HepG2 (cell line): ENCODE measurements around the gene THRSP. TPM values are rescaled to one million over a fixed set of nuclear protein-coding genes. Genes with fewer than 3 reads are reported as not detected.

Experiments used
- ATRX ChIP-seq: sonication (generic); formaldehyde crosslinking; IDR thresholded peaks from 2 replicates; pipeline ENCODE4 v1.4.0; 2020; ENCODE audit warnings: missing genetic modification reagents, borderline replicate concordance
- CC2D1A ChIP-seq: sonication (generic); formaldehyde crosslinking; IDR thresholded peaks from 2 replicates; pipeline ENCODE4 v1.8.1; 2023; ENCODE audit warnings: mild to moderate bottlenecking, missing genetic modification reagents
- ELF3 ChIP-seq: IDR thresholded peaks from 2 replicates; pipeline ENCODE4 v1.6.1; 2016; ENCODE audit warnings: missing genetic modification reagents, missing compliant biosample characterization
- ELF4 ChIP-seq: sonication (generic); formaldehyde crosslinking; IDR thresholded peaks from 2 replicates; pipeline ENCODE4 v1.5.0; 2020; ENCODE audit warnings: missing genetic modification reagents, mild to moderate bottlenecking, moderate library complexity, borderline replicate concordance
- FOXA3 ChIP-seq: IDR thresholded peaks from 2 replicates; pipeline ENCODE4 v1.6.1; 2016; ENCODE audit warnings: missing genetic modification reagents, missing compliant biosample characterization
- GLMP ChIP-seq: sonication (generic); formaldehyde crosslinking; IDR thresholded peaks from 2 replicates; pipeline ENCODE4 v1.9.0; 2021; ENCODE audit warnings: missing genetic modification reagents, mild to moderate bottlenecking, borderline replicate concordance
- HNF1A ChIP-seq, 2 experiments: sonication (generic) in 1 of 2; formaldehyde crosslinking in 1 of 2; IDR thresholded peaks; 2 replicates each; pipeline versions ENCODE4 v1.4.0 to v1.6.1; 2016 to 2020; ENCODE audit warnings: borderline replicate concordance in 1 of 2, low read depth in 1 of 2, mild to moderate bottlenecking in 1 of 2, missing genetic modification reagents in 1 of 2
- IRF2 ChIP-seq: IDR thresholded peaks from 2 replicates; pipeline ENCODE4 v1.6.1; 2018; ENCODE audit warnings: missing genetic modification reagents, missing compliant biosample characterization
- KLF16 ChIP-seq, 2 experiments: sonication (generic) in 1 of 2; formaldehyde crosslinking in 1 of 2; IDR thresholded peaks; 2 replicates each; pipeline versions ENCODE4 v1.6.1 to v1.8.0; 2016 to 2023; ENCODE audit warnings: missing genetic modification reagents in 2 of 2, missing compliant biosample characterization in 1 of 2
- KLF6 ChIP-seq: IDR thresholded peaks from 2 replicates; pipeline ENCODE4 v1.8.0; 2016; ENCODE audit warnings: missing biosample characterization, missing genetic modification reagents
- KMT2B ChIP-seq: IDR thresholded peaks from 2 replicates; pipeline ENCODE4 v1.6.1; 2016; ENCODE audit warnings: missing genetic modification reagents, missing compliant biosample characterization
- NCOA2 ChIP-seq: sonication (generic); formaldehyde crosslinking; IDR thresholded peaks from 2 replicates; pipeline ENCODE4 v1.8.0; 2022; ENCODE audit warnings: inconsistent platforms
- SIN3A ChIP-seq: IDR thresholded peaks from 2 replicates; pipeline ENCODE4 v1.6.1; 2011; ENCODE audit warnings: low read depth, mild to moderate bottlenecking, control low read depth, low read length, borderline replicate concordance
- SMAD3 ChIP-seq: sonication (generic); formaldehyde crosslinking; IDR thresholded peaks from 2 replicates; pipeline ENCODE4 v1.4.0; 2020; ENCODE audit warnings: missing genetic modification reagents
- SOX6 ChIP-seq, 2 experiments: fragments of 450-650 bp in 1 of 2; sonication (generic) in 1 of 2; formaldehyde crosslinking in 1 of 2; IDR thresholded peaks; 2 replicates each; pipeline versions ENCODE4 v1.4.0 to v1.6.1; 2017 to 2020; ENCODE audit warnings: antibody characterized with exemption in 1 of 2, mild to moderate bottlenecking in 1 of 2, missing genetic modification reagents in 1 of 2
- SRF ChIP-seq: IDR thresholded peaks from 2 replicates; pipeline ENCODE4 v1.6.1; 2011; ENCODE audit warnings: mild to moderate bottlenecking, low read depth, low read length, moderate library complexity
- TBX3 ChIP-seq: fragments of 450-650 bp; IDR thresholded peaks from 2 replicates; pipeline ENCODE4 v1.6.1; 2017; ENCODE audit warnings: antibody characterized with exemption, mild to moderate bottlenecking, inconsistent platforms, borderline replicate concordance
- THAP11 ChIP-seq: IDR thresholded peaks from 2 replicates; pipeline ENCODE4 v1.6.1; 2016; ENCODE audit warnings: missing biosample characterization, missing genetic modification reagents
- YEATS2 ChIP-seq: sonication (generic); formaldehyde crosslinking; IDR thresholded peaks from 2 replicates; pipeline ENCODE4 v1.4.0; 2020; ENCODE audit warnings: missing genetic modification reagents, borderline replicate concordance
- ZMYM4 ChIP-seq: sonication (generic); formaldehyde crosslinking; IDR thresholded peaks from 2 replicates; pipeline ENCODE4 v1.8.1; 2023; ENCODE audit warnings: mild to moderate bottlenecking, missing genetic modification reagents
- ZNF317 ChIP-seq: sonication (generic); formaldehyde crosslinking; IDR thresholded peaks from 2 replicates; pipeline ENCODE4 v1.5.0; 2020; ENCODE audit warnings: mild to moderate bottlenecking, missing genetic modification reagents
- ZNF333 ChIP-seq: sonication (generic); formaldehyde crosslinking; IDR thresholded peaks from 2 replicates; pipeline ENCODE4 v1.4.0; 2020; ENCODE audit warnings: mild to moderate bottlenecking, missing genetic modification reagents, borderline replicate concordance
- ZNF841 ChIP-seq: sonication (generic); formaldehyde crosslinking; IDR thresholded peaks from 2 replicates; pipeline ENCODE4 v1.8.1; 2023; ENCODE audit warnings: missing genetic modification reagents, borderline replicate concordance
- polyA plus RNA-seq, 8 experiments: library from polyadenylated mRNA; depleted of rRNA in 3 of 8; stranded (reverse) in 7 of 8; unstranded in 1 of 8; fragments of >200 nt; fragmentation: Illumina TruSeq in 4 of 8; extraction: Trizol in 4 of 8; gene quantifications; 2 replicates each; pipeline versions ENCODE4 v1.2.1 to v1.2.3, GENCODE V29; 2011 to 2016; ENCODE audit warnings: low read depth in 4 of 8, missing spikeins in 1 of 8, mixed read lengths in 1 of 8; ENCODE audit not compliant: insufficient read depth in 1 of 8
- total RNA-seq, 5 experiments: library from RNA; depleted of rRNA; stranded (reverse); fragments of >200 nt; fragmentation: Illumina TruSeq; extraction: Trizol; gene quantifications; 2 replicates each; pipeline ENCODE4 v1.2.3, GENCODE V29; 2016; ENCODE audit warnings: low read depth in 1 of 5

Gene THRSP
- total and polyA plus RNA-seq, 2 of the 13 experiments (the other 11 are each of a cell fraction or from before 2014, with no cell fraction given), result 0.13 to 0.58 TPM

GRCh38 chr11:78050964-78051831 is 12.5 kb upstream of the THRSP start (continued):
- TF ChIP-seq HNF1A (IDR thresholded peaks at IDR 0.05; ENCODE audit: low read depth), result no peak
- TF ChIP-seq HNF1A (CRISPR knock-in tag; IDR thresholded peaks at IDR 0.05; ENCODE audit: borderline replicate concordance), result no peak
- TF ChIP-seq CC2D1A (CRISPR knock-in tag), result no peak
- 0 out of 2 replicates have a peak, but pooled peaks have one; percentile 25 for TF ChIP-seq SMAD3 (CRISPR knock-in tag)
- no peak for TF ChIP-seq ELF4 (CRISPR knock-in tag)
- peak; percentile 79 for TF ChIP-seq NCOA2 (CRISPR knock-in tag)
- no peak for TF ChIP-seq GLMP (CRISPR knock-in tag)
- TF ChIP-seq ZNF841 (CRISPR knock-in tag), result no peak
- no peak for TF ChIP-seq KMT2B (CRISPR knock-in tag)
- TF ChIP-seq ZMYM4 (CRISPR knock-in tag), result peak; percentile 23; the same call in 1 of the 2 replicates
- peak; percentile 44 for TF ChIP-seq THAP11 (CRISPR knock-in tag)
- peak; percentile 59 for TF ChIP-seq ELF3 (CRISPR knock-in tag)
- no peak for TF ChIP-seq TBX3
- peak; percentile 4; the same call in 1 of the 2 replicates for TF ChIP-seq YEATS2 (CRISPR knock-in tag)
- peak; percentile 43; the same call in 1 of the 2 replicates for TF ChIP-seq KLF6 (CRISPR knock-in tag)
- no peak for TF ChIP-seq SIN3A
- TF ChIP-seq KLF16 (CRISPR knock-in tag; IDR thresholded peaks at IDR 0.05), result peak in 1 of 2 experiments; percentile 21; a peak in 1 of 4 replicates
- no peak for TF ChIP-seq SRF
- no peak for TF ChIP-seq IRF2 (CRISPR knock-in tag)
- peak; percentile 71; the same call in 1 of the 2 replicates for TF ChIP-seq FOXA3 (CRISPR knock-in tag)
- TF ChIP-seq ZNF333 (CRISPR knock-in tag), result no peak
- TF ChIP-seq SOX6 (IDR thresholded peaks at IDR 0.05), result no peak
- peak; percentile 47 for TF ChIP-seq SOX6 (CRISPR knock-in tag; IDR thresholded peaks at IDR 0.05)
- 0 out of 2 replicates have a peak, but pooled peaks have one; percentile 28 for TF ChIP-seq ZNF317 (CRISPR knock-in tag)
- no peak for TF ChIP-seq ATRX
